Measurements from ENCODE around the gene NCOA1.

The NCOA1 gene

DNA sequence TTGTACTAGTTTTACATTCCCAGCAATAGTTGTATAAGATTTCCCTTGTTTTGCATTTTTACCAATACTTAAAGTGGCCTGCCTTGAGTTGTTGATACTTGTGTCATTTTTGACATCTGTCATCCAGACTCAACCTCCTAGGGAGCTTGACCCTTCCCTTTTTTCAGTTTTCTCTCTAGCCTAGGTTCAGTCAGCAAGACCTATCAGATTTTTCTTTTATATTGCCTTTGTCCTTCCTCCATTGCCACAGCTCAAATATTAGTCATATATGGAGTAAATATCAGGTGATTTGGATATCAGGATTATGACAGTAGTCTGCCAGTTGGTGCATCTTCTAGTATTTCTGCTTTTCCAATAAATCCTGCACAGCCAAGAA is 315.6 kb downstream of the NCOA1 start:
- DNase-seq: no peak

DNA sequence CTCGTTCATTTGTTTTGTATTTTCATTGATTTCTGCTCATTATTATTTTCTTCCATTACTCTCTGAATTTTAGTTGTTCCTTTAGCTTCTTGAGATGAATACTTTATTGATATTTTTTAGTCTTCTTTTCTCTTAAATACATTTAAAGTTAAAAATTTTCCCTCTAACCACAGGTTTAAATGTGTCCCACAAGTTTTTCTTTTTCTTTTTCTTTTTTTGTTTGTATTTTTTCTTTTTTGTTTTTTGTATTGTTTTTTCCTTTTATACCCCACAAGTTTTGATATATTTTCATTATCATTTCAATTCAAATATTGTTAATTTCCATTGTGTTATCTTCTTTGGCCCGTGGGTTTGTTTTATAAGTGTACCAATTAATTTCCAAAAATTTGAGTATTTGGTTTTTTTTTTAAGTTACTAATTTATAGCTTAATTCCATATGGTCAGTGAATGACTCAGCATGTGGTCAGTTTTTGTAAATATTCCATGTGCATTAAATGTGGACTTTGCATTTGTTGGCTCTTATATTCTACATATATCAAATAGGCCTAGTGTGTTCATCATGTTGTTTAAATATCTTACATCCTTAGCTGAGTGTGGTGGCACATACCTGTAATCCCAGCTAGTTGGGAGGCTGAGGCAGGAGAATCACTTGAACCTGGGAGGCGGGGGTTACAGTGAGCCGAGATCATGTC is 318.4 kb downstream of the NCOA1 start:
- DNase-seq: no peak

DNA sequence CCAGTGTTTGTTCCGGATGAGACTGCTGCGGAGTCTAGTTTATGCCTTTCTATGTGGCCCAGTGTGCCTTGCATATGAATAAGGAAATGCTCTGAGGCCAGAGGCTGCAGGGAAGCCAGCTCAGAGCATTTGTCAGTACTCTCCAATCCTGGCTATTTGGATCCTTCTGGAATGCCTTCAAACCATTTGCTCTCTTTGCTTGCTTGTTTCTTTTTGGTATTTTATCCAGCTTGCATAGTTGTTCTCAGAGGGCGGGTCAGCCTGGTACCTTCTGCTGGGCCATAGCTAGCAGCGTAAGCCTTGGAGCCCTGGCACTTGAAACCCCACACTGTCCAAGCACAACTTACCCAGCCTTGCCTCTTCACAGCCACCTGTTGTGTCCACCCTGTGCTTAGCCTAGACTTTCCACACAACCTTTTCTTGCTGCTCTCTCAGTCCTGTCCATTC is 322.7 kb downstream of the NCOA1 start:
- DNase-seq: peak; percentile 23 to 29

DNA sequence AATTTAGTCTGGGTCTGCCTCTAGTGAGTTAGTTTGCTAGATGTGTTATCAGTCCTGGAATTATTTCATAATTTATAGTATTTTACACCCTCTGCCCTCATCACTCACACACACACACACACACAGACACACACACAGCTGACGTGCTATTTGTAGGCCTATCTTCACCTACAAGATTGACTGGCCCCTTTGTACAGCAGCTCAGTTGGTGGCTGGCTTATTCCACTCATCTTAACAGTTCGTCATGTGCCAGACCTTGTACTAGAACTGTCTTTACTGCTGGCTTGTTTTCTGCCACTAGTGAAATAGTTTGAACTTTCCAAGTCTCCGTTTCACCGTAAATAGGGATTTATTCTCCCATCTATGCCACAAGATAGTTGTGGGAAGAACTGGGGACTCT is 323.5 kb downstream of the NCOA1 start:
- DNase-seq: no peak

DNA sequence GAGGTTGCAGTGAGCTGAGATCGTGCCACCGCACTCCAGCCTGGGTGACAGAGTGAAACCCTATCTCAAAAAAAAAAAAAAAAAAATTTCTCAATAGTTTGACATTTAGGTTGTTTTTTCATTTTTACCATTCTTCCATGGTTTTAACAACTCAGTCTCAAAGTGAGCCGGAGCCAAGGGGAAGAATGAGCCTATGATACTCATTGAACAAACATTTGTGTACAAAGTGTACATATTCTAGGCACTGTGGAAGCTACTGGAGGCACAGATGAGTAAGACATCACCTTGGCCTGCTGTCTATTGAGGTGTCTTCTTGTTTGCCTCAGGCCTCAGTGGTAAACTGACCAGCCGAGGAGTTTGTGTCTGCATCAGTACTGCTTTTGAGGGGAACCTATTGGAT is 324.1 kb downstream of the NCOA1 start:
- DNase-seq: no peak

DNA sequence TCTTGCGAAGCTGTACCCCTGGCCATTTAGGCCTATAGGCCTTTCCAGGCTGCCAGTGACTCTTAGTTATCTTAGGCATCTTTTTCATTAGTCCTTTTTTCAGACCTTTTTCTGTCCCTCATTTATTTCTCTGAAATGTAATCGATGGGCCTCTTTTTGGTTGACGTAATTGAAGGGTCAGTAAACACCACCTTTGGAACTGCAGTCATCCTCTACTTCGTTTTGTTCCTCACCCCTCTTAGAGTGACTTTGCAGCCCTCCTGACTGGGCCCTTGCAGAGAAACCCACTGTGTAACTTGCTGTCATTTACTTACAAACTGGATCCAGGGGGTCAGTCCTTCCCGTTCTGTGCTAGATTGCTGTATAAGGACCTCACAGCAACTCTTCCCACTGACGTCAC is 325.4 kb downstream of the NCOA1 start:
- no peak for DNase-seq

DNA sequence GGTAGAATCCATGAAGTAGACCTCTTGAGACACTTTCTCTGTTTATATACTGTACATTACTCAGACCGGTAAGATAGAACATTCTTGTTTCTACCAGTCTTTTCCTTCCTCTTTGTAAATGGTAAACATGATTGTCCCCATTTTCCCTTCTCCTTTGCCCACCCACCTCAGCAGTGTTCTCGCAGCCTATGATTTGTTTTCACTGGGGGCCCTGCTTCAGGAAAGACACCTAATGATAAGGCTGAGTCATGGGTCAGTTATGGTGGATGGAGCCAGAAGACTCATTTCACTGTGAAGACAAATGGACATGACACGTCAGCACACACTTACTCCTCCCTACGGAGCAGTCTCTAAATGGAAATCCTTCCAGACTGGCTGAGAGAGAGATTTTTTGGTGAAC is 325.8 kb downstream of the NCOA1 start:
- DNase-seq: no peak

DNA sequence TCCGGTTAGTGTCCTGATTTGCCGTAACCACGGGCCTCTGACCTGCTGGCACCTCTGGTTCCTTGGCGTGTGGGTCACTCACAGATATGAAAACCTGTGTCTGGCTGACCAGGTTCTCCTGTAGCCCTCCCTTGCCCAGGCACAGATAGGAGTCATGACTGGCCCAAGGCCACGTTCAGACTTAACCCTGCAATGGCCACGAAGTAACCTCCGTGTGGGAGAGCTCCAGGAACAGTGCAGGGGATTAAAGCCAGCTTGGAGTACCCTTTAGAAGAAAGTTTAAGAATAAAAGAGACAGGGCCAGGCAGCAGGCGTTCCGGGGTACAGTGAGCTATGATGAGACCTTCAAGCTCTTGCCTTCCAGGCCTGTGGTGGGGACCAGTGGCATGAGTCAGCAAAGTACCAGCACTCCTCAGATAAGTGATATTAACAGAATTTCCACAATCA is 327.7 kb downstream of the NCOA1 start:
- DNase-seq: no peak

DNA sequence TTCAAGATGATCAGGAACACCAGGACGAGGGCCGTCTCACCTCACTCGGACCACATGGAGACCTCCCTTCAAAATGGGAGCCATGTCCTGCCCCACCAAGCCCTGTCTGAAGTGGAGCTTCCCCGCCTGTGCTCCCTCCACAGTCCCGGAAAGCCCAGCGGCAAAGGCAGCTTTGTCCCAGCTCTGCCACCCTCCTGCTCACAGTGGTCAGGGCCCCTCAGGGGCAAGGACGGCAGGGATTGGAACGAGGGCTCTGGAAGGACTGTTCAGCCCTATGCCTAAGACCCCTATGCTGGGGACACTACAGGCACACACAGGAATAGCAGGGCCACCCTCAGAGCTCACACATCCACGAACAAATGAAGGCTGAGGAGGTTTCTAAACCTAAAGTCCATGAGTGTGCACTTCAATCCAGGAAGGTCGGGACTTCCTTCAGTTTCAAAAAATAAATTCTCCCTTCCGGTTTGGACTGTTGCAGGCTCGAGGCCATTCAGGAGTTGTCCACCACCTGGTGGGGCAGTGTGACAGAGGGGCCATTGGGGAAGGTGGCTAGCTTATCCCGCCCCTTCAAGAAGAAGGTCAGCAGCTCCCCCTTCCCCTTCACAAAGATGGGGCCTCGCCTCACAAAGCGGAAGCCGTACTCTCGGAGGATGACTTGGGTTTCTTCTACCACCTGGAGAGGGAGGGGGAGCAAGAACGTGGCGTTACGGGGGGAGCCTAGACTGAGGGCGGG is 328.6 kb downstream of the NCOA1 start:
- no peak for DNase-seq

DNA sequence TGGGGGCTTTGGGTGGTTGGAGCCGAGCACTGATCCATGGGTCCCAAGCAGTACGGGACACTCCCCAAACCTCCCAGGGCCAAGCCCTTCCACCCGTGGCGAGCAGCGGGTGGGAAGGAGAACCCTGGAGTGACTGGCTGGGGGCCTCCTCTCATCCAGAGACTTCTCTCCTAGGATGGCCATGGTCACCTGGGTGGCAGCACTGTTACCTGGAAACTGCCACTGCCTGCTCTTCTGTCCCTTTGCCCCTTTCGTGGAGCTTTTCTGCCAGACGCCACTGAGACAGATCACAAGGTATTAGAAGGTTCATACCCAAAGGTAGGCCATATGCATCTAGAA is 329.1 kb downstream of the NCOA1 start:
- no peak for DNase-seq
